Measurements from ENCODE around the gene PARD6A.

PARD6A gene, protein sequence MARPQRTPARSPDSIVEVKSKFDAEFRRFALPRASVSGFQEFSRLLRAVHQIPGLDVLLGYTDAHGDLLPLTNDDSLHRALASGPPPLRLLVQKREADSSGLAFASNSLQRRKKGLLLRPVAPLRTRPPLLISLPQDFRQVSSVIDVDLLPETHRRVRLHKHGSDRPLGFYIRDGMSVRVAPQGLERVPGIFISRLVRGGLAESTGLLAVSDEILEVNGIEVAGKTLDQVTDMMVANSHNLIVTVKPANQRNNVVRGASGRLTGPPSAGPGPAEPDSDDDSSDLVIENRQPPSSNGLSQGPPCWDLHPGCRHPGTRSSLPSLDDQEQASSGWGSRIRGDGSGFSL

DNA sequence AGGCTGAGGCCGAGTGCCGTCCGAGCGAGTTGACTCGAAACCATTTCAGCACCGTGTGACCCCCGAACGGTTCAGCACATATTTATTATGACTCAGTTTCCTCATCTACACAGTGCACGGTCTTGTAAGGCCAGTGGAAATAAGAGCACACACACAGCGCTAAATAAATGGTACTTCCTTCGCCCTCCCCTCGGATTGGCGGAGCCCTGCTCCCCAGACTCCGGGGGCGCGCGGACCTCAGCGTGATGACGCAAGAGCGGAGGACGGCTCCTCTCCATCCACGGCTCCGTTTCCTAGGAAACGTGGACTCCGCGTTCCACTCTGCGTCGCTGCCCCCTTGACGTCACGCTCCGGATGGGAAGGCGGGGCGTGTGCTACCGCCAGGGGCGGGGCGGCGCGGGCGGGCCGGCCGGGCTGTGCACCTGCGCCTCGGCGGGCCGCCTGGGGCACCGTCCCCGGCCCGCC lies at the start of gene PARD6A:
Gene PARD6A (plus strand): TSS at position 397 of the 465 bp plus-strand sequence. CDS start 79 bp downstream, outside the sequence.
- DNase-seq (ENCODE audit: low spot score) (peak; percentile 97), ATAC-seq (ENCODE audit: low read depth) (peak; percentile 52)
- Histone ChIP-seq H3K4me3 (ENCODE audit: severe bottlenecking) (peak within 1 kb of the TSS; percentile 85), H3K4me1 (ENCODE audit: insufficient read depth, poor library complexity, severe bottlenecking) (no peaks in the 10 kb centered on the region), H3K27ac (ENCODE audit: poor library complexity, severe bottlenecking) (peak within 1 kb of the TSS; percentile 57), H3K9me3 (ENCODE audit: severe bottlenecking) (no peaks in the 10 kb centered on the region), H3K36me3 (ENCODE audit: low read depth) (peaks cover 10% of the 10 kb centered on the region), H3K27me3 (ENCODE audit: insufficient read depth, poor library complexity, severe bottlenecking) (no peaks in the 10 kb centered on the region)
- TF ChIP-seq, protein P1, sequence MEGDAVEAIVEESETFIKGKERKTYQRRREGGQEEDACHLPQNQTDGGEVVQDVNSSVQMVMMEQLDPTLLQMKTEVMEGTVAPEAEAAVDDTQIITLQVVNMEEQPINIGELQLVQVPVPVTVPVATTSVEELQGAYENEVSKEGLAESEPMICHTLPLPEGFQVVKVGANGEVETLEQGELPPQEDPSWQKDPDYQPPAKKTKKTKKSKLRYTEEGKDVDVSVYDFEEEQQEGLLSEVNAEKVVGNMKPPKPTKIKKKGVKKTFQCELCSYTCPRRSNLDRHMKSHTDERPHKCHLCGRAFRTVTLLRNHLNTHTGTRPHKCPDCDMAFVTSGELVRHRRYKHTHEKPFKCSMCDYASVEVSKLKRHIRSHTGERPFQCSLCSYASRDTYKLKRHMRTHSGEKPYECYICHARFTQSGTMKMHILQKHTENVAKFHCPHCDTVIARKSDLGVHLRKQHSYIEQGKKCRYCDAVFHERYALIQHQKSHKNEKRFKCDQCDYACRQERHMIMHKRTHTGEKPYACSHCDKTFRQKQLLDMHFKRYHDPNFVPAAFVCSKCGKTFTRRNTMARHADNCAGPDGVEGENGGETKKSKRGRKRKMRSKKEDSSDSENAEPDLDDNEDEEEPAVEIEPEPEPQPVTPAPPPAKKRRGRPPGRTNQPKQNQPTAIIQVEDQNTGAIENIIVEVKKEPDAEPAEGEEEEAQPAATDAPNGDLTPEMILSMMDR (IDR thresholded peaks at IDR 0.05; ENCODE audit: poor library complexity, severe bottlenecking): no peak

DNA sequence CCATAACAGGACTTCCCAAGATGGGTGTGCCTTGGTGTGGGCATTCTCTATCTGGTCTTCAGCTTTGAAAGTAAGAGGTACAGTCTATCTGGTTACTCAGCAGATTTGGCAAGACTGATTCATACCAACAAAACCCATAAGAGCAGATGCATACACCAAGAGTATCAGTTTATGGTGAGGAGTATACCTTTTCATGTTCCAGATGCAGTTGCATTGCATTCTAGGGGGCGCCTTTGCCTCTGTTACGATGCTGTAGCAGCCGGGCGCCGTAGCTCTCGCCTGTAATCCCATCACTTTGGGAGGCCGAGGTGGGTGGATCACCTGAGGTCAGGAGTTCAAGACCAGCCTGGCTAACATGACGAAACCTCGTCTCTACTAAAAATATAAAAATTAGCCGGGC lies 47.0 kb upstream of the PARD6A start:
- no peaks in the 10 kb centered on the region for H3K4me1 ChIP-seq (ENCODE audit: insufficient read depth, poor library complexity, severe bottlenecking)
- peaks cover 65% of the 10 kb centered on the region for H3K36me3 ChIP-seq (ENCODE audit: low read depth)
- no peak overlapping the region for H3K27ac ChIP-seq (ENCODE audit: poor library complexity, severe bottlenecking)
- H3K4me3 ChIP-seq (ENCODE audit: severe bottlenecking): no peak overlapping the region
- no peaks in the 10 kb centered on the region for H3K27me3 ChIP-seq (ENCODE audit: insufficient read depth, poor library complexity, severe bottlenecking)
- H3K9me3 ChIP-seq (ENCODE audit: severe bottlenecking): no peaks in the 10 kb centered on the region
- no peak for ATAC-seq (ENCODE audit: low read depth)
- TF ChIP-seq, protein P1 (IDR thresholded peaks at IDR 0.05; ENCODE audit: poor library complexity, severe bottlenecking): peak; percentile 16
- no peak for DNase-seq (ENCODE audit: low spot score)

DNA sequence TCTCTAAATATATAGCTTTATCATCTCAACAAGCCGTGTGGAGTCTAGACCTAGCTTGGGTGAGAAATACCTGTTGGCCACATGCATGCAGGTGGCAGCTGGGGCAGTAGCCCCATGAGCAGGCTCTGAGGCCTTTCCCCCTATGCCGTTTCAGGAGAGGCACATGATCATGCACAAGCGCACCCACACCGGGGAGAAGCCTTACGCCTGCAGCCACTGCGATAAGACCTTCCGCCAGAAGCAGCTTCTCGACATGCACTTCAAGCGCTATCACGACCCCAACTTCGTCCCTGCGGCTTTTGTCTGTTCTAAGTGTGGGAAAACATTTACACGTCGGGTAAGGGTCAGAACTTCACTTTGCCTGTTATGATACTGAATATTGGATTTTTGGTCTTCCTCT lies 32.5 kb upstream of the PARD6A start:
- H3K9me3 ChIP-seq (ENCODE audit: severe bottlenecking): no peaks in the 10 kb centered on the region
- ATAC-seq (ENCODE audit: low read depth): no peak

DNA sequence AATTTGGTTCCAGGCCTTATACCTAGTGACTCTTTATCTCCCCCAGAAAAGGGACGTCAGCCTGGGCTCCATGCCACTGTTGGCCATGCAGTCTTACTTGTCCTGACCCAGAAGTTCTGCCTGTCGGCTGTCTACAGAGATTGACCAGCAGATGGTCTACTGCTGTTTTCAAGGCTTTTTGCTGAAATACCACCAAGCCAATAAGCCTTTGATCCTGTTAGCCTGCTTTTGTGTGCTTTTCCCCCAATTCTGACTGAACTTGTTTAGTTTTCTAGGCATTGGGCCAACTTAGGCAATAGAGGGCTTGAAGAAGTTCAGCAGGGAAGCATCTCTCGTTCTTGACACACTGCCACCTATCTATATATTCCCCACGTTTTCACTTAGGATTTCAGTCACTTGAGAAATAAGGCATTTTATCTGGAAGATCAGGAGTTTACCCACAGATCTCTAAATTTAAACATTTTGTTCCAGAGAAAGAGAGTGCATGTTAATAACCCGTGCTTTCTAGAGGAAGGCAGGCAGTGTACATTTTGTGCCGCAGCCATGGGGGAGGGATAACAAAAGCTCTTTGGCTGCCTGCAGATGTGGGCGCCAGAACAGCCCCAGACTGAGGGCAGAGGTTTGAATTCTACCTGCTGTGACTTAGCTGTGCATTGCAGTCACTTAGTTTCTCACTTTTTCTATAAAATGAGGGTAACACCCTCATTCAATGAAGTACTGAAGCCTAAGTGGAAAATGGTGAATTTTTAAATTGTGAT lies 28.2 kb upstream of the PARD6A start:
- Histone ChIP-seq H3K27me3 (ENCODE audit: insufficient read depth, poor library complexity, severe bottlenecking) (no peaks in the 10 kb centered on the region), H3K36me3 (ENCODE audit: low read depth) (peaks cover 73% of the 10 kb centered on the region), H3K4me3 (ENCODE audit: severe bottlenecking) (no peak overlapping the region), H3K4me1 (ENCODE audit: insufficient read depth, poor library complexity, severe bottlenecking) (no peaks in the 10 kb centered on the region), H3K27ac (ENCODE audit: poor library complexity, severe bottlenecking) (no peak overlapping the region), H3K9me3 (ENCODE audit: severe bottlenecking) (no peaks in the 10 kb centered on the region)
- DNase-seq (ENCODE audit: low spot score): no peak
- TF ChIP-seq, protein P1 (IDR thresholded peaks at IDR 0.05; ENCODE audit: poor library complexity, severe bottlenecking): no peak
- no peak for ATAC-seq (ENCODE audit: low read depth)

More for the DNA sequence above, 32.5 kb upstream of the PARD6A start:
- no peak for DNase-seq (ENCODE audit: low spot score)
- TF ChIP-seq, protein P1 (IDR thresholded peaks at IDR 0.05; ENCODE audit: poor library complexity, severe bottlenecking): no peak
- Histone ChIP-seq H3K27ac (ENCODE audit: poor library complexity, severe bottlenecking) (no peak overlapping the region), H3K4me3 (ENCODE audit: severe bottlenecking) (no peak overlapping the region), H3K36me3 (ENCODE audit: low read depth) (peaks cover 68% of the 10 kb centered on the region), H3K27me3 (ENCODE audit: insufficient read depth, poor library complexity, severe bottlenecking) (no peaks in the 10 kb centered on the region), H3K4me1 (ENCODE audit: insufficient read depth, poor library complexity, severe bottlenecking) (no peaks in the 10 kb centered on the region)
